GM12865 (cell line): ENCODE data around the gene MAB21L3.
"Not testable (repeated sequence)": the region's sequence is repeated elsewhere in the genome, so short reads cannot be mapped to it uniquely, and the experiment has no call there.

Experiments used
- DNase-seq: peaks from one replicate; pipeline ENCODE4 v3.0.0; 2010; ENCODE audit warnings: low read depth
- H3K4me3 ChIP-seq: 2 replicates; pipeline ENCODE4 v1.5.1; 2011; ENCODE audit warnings: mild to moderate bottlenecking, low read depth, low read length, control low read depth
- CTCF ChIP-seq: IDR thresholded peaks from 2 replicates; pipeline ENCODE4 v1.5.1; 2011; ENCODE audit warnings: low read length, control low read depth, low read depth, inconsistent platforms; ENCODE audit not compliant: insufficient read depth; ENCODE audit errors: missing control alignments

The MAB21L3 gene

GRCh38 chr1:116131170-116131569 is 20.0 kb downstream of the MAB21L3 start:
- TF ChIP-seq CTCF = no peak
- H3K4me3 ChIP-seq = no peak overlapping the region
- no peak for DNase-seq

- H3K4me3 ChIP-seq = no peak overlapping the region
- no peak for DNase-seq
- no peak for TF ChIP-seq CTCF
Measured at GRCh38 chr1:116131866-116132605, 20.8 kb downstream of the MAB21L3 start.

- no peak for TF ChIP-seq CTCF
- no peak overlapping the region for H3K4me3 ChIP-seq
- peak; percentile 29 for DNase-seq
Measured at GRCh38 chr1:116133696-116134475, 22.7 kb downstream of the MAB21L3 start.

GRCh38 chr1:116134476-116134773 is 23.2 kb downstream of the MAB21L3 start:
- TF ChIP-seq CTCF = no peak
- DNase-seq = no peak
- no peak overlapping the region for H3K4me3 ChIP-seq

- no peak overlapping the region for H3K4me3 ChIP-seq
- no peak for DNase-seq
- no peak for TF ChIP-seq CTCF
Measured at GRCh38 chr1:116138277-116138792, 27.1 kb downstream of the MAB21L3 start.

GRCh38 chr1:116139592-116140134 is 28.5 kb downstream of the MAB21L3 start:
- no peak for DNase-seq
- no peak overlapping the region for H3K4me3 ChIP-seq
- no peak for TF ChIP-seq CTCF

GRCh38 chr1:116144151-116144550 is 33.0 kb downstream of the MAB21L3 start:
- no peak overlapping the region for H3K4me3 ChIP-seq
- no peak for TF ChIP-seq CTCF
- no peak for DNase-seq

GRCh38 chr1:116146447-116147113 is 35.4 kb downstream of the MAB21L3 start:
- DNase-seq, H3K4me3 ChIP-seq: not testable (repeated sequence)
